ENCODE data around the gene DCDC2.

- TF ChIP-seq POLR2A (IDR thresholded peaks at IDR 0.05) (no peak), CTCF (IDR thresholded peaks at IDR 0.05) (no peak), EP300 (IDR thresholded peaks at IDR 0.05) (no peak)
Measured at GRCh38 chr6:24233813-24234442, 123.9 kb downstream of the DCDC2 start.

All from tibial nerve (tissue), 4 donors.